H1 (cell line): Measurements from ENCODE around the gene CHCHD6. TPM values are rescaled to one million over a fixed set of nuclear protein-coding genes. Genes with fewer than 3 reads are reported as not detected.

Experiments
- CTCF ChIA-PET: fragments of 300-600 bp; sonication (Branson Sonifier 250); formaldehyde crosslinking; loops from one replicate; lab custom pipeline; 2021; ENCODE audit not compliant: partially characterized antibody; lab: Charles Lee
- POLR2A ChIA-PET: fragments of 300-600 bp; sonication (Branson Sonifier 250); formaldehyde crosslinking; loops from one replicate; lab custom pipeline; 2021; ENCODE audit warnings: inconsistent platforms; ENCODE audit not compliant: partially characterized antibody; lab: Charles Lee
- DNase-seq, 2 experiments: peaks; one replicate each; pipeline versions ENCODE4 v3.0.0 to v3.0.0-alpha.2; 2010 to 2022; ENCODE audit warnings: low spot score in 2 of 2, low read depth in 1 of 2, mixed read lengths in 1 of 2
- FAIRE-seq: peaks from 2 replicates; lab custom pipeline; 2011; peaks lifted over from hg19 to GRCh38; lab: Jason Lieb, UNC
- H2AFZ ChIP-seq: 2 replicates; pipeline ENCODE4 v1.8.1; 2012; ENCODE audit warnings: low read length, inconsistent platforms
- H2AK5ac ChIP-seq: 2 replicates; pipeline ENCODE4 v1.6.1; 2013; ENCODE audit warnings: low read depth, low read length
- H2BK120ac ChIP-seq: replicated peaks from 2 replicates; pipeline ENCODE3; 2013; ENCODE audit warnings: low read depth, low read length, inconsistent platforms
- H2BK12ac ChIP-seq: 2 replicates; pipeline ENCODE4 v1.6.1; 2013; ENCODE audit warnings: low read depth, low read length
- H2BK15ac ChIP-seq: 2 replicates; pipeline ENCODE4 v1.6.1; 2013; ENCODE audit warnings: low read length
- H2BK20ac ChIP-seq: 2 replicates; pipeline ENCODE4 v1.6.1; 2013; ENCODE audit warnings: low read length
- H2BK5ac ChIP-seq: 2 replicates; pipeline ENCODE4 v1.6.1; 2013; ENCODE audit warnings: low read depth, low read length
- H3K14ac ChIP-seq: 2 replicates; pipeline ENCODE4 v1.6.1; 2013; ENCODE audit warnings: inconsistent platforms; ENCODE audit not compliant: insufficient read length
- H3K18ac ChIP-seq: 2 replicates; pipeline ENCODE4 v1.6.1; 2013; ENCODE audit warnings: low read length; ENCODE audit errors: extremely low read depth
- H3K23ac ChIP-seq: 2 replicates; pipeline ENCODE4 v1.6.1; 2013; ENCODE audit warnings: inconsistent platforms; ENCODE audit not compliant: insufficient read length
- H3K23me2 ChIP-seq: 2 replicates; pipeline ENCODE4 v1.6.1; 2013; ENCODE audit warnings: low read depth, low read length
- H3K27ac ChIP-seq: 2 replicates; pipeline ENCODE4 v1.6.1; 2011; ENCODE audit warnings: low read depth, low read length, inconsistent platforms
- H3K27me3 ChIP-seq, 4 experiments: replicated peaks in 1 of 4; 1 replicate in 1 of 4; 2 replicates in 3 of 4; pipeline versions ENCODE4 v1.6.1 to v1.8.1; 2011 to 2013; ENCODE audit warnings: low read length in 3 of 4, mild to moderate bottlenecking in 3 of 4, inconsistent platforms in 2 of 4, mixed read lengths in 2 of 4, moderate library complexity in 1 of 4; ENCODE audit not compliant: control insufficient read depth in 3 of 4, insufficient read depth in 3 of 4; ENCODE audit errors: extremely low read depth in 1 of 4
- H3K36me3 ChIP-seq, 4 experiments: 2 replicates each; pipeline versions ENCODE4 v1.6.1 to v1.8.1; 2011 to 2013; ENCODE audit warnings: mild to moderate bottlenecking in 4 of 4, low read length in 3 of 4, moderate library complexity in 2 of 4, control low read depth in 1 of 4, inconsistent platforms in 1 of 4; ENCODE audit not compliant: insufficient read depth in 4 of 4, control insufficient read depth in 2 of 4
- H3K4ac ChIP-seq: replicated peaks from 2 replicates; pipeline ENCODE3; 2013; ENCODE audit warnings: low read length, low read depth, mixed read lengths, inconsistent platforms; ENCODE audit not compliant: insufficient read length
- H3K4me1 ChIP-seq, 4 experiments: replicated peaks in 1 of 4; 1 replicate in 1 of 4; 2 replicates in 3 of 4; pipeline versions ENCODE4 v1.6.1 to v1.8.1; 2011 to 2013; ENCODE audit warnings: low read length in 3 of 4, inconsistent platforms in 2 of 4, mixed read lengths in 1 of 4; ENCODE audit not compliant: insufficient read depth in 4 of 4, control insufficient read depth in 3 of 4
- H3K4me2 ChIP-seq, 2 experiments: 2 replicates each; pipeline versions ENCODE4 v1.6.1 to v1.8.1; 2011 to 2013; ENCODE audit warnings: low read depth in 2 of 2, low read length in 2 of 2, control low read depth in 1 of 2, inconsistent platforms in 1 of 2, mild to moderate bottlenecking in 1 of 2; ENCODE audit not compliant: insufficient read depth in 1 of 2
- H3K4me3 ChIP-seq, 4 experiments: fragments of 200-600, 300-600 bp in 1 of 4; sonication (generic), shearing (Covaris generic), sonication (Bioruptor Twin) in 1 of 4; 2 replicates each; pipeline versions ENCODE4 v1.5.1 to v1.8.1; 2011 to 2016; ENCODE audit warnings: low read length in 4 of 4, low read depth in 3 of 4, control low read depth in 2 of 4, inconsistent platforms in 2 of 4, mild to moderate bottlenecking in 2 of 4, mixed read lengths in 1 of 4, moderate library complexity in 1 of 4; ENCODE audit not compliant: insufficient read depth in 2 of 4; ENCODE audit errors: extremely low read depth in 1 of 4
- H3K56ac ChIP-seq: replicated peaks from 2 replicates; pipeline ENCODE3; 2013; ENCODE audit warnings: low read depth, mild to moderate bottlenecking, mixed read lengths, low read length, inconsistent platforms; ENCODE audit not compliant: insufficient read length
- H3K79me1 ChIP-seq: 2 replicates; pipeline ENCODE4 v1.6.1; 2013; ENCODE audit warnings: low read depth, low read length, control low read depth
- H3K79me2 ChIP-seq, 2 experiments: 2 replicates each; pipeline versions ENCODE4 v1.6.1 to v1.8.1; 2012 to 2013; ENCODE audit warnings: low read length in 2 of 2, mild to moderate bottlenecking in 2 of 2, inconsistent platforms in 1 of 2; ENCODE audit not compliant: insufficient read depth in 2 of 2, control insufficient read depth in 1 of 2
- H3K9ac ChIP-seq, 4 experiments: replicated peaks in 1 of 4; 1 replicate in 1 of 4; 2 replicates in 3 of 4; pipeline versions ENCODE4 v1.6.1 to v1.8.1; 2011 to 2013; ENCODE audit warnings: low read depth in 3 of 4, low read length in 3 of 4, control low read depth in 2 of 4, mild to moderate bottlenecking in 2 of 4, moderate library complexity in 2 of 4, inconsistent platforms in 1 of 4; ENCODE audit errors: extremely low read depth in 1 of 4
- H3K9me3 ChIP-seq, 2 experiments: 2 replicates each; pipeline versions ENCODE4 v1.6.1 to v1.8.1; 2012 to 2013; ENCODE audit warnings: mild to moderate bottlenecking in 2 of 2, moderate library complexity in 2 of 2, control low read depth in 1 of 2, inconsistent platforms in 1 of 2, low read depth in 1 of 2, low read length in 1 of 2, mixed read lengths in 1 of 2; ENCODE audit not compliant: insufficient read depth in 2 of 2
- H4K20me1 ChIP-seq, 2 experiments: replicated peaks in 1 of 2; 2 replicates each; pipeline versions ENCODE3 to v1.8.1; 2011 to 2013; ENCODE audit warnings: inconsistent platforms in 2 of 2, low read length in 2 of 2, mild to moderate bottlenecking in 1 of 2; ENCODE audit not compliant: insufficient read depth in 2 of 2, control insufficient read depth in 1 of 2
- H4K5ac ChIP-seq: 2 replicates; pipeline ENCODE4 v1.6.1; 2013; ENCODE audit warnings: low read length, low read depth, mixed read lengths, inconsistent platforms; ENCODE audit not compliant: insufficient read length
- H4K8ac ChIP-seq: 2 replicates; pipeline ENCODE4 v1.8.0; 2013; ENCODE audit warnings: mild to moderate bottlenecking, moderate library complexity, low read length, inconsistent platforms; ENCODE audit not compliant: insufficient read depth; ENCODE audit errors: extremely low read depth
- H4K91ac ChIP-seq: replicated peaks from 2 replicates; pipeline ENCODE3; 2013; ENCODE audit warnings: low read length, mixed read lengths, inconsistent platforms; ENCODE audit not compliant: insufficient read length
- ATF2 ChIP-seq: IDR thresholded peaks from 2 replicates; pipeline ENCODE4 v1.6.1; 2012; ENCODE audit warnings: low read length, inconsistent platforms
- CREB1 ChIP-seq: IDR thresholded peaks from 2 replicates; pipeline ENCODE4 v1.6.1; 2012; ENCODE audit warnings: inconsistent platforms
- CTCF ChIP-seq, 3 experiments: IDR thresholded peaks; 1 replicate in 2 of 3; 2 replicates in 1 of 3; pipeline versions ENCODE4 v1.5.1 to v1.6.1; 2011; ENCODE audit warnings: low read length in 3 of 3, mild to moderate bottlenecking in 3 of 3, inconsistent platforms in 2 of 3, low read depth in 1 of 3, moderate library complexity in 1 of 3; ENCODE audit not compliant: insufficient read depth in 1 of 3; ENCODE audit errors: control extremely low read depth in 1 of 3
- EP300 ChIP-seq, 2 experiments: IDR thresholded peaks; 1 replicate in 1 of 2; 2 replicates in 1 of 2; pipeline ENCODE4 v1.6.1; 2011 to 2012; ENCODE audit warnings: low read depth in 2 of 2, low read length in 2 of 2, mild to moderate bottlenecking in 2 of 2, borderline replicate concordance in 1 of 2, inconsistent platforms in 1 of 2, moderate library complexity in 1 of 2
- GABPA ChIP-seq: IDR thresholded peaks from 2 replicates; pipeline ENCODE4 v1.6.1; 2011; ENCODE audit warnings: mild to moderate bottlenecking, low read length, moderate library complexity, borderline replicate concordance; ENCODE audit not compliant: insufficient read depth
- RXRA ChIP-seq: IDR thresholded peaks from 2 replicates; pipeline ENCODE4 v1.6.1; 2011; ENCODE audit warnings: low read depth, mild to moderate bottlenecking, low read length, moderate library complexity; ENCODE audit not compliant: insufficient read depth
- TAF1 ChIP-seq: IDR thresholded peaks from 2 replicates; pipeline ENCODE4 v1.6.1; 2011; ENCODE audit warnings: mild to moderate bottlenecking, low read depth, low read length
- TBP ChIP-seq: IDR thresholded peaks from 2 replicates; pipeline ENCODE4 v1.6.1; 2011; ENCODE audit warnings: low read depth, low read length, improper control_type of control experiment
- WGBS, 2 experiments: shearing (Covaris generic) in 1 of 2; methylation state at CpG; one replicate each; pipeline versions ENCODE4 v1.1.6 to v1.1.7; 2013 to 2015; ENCODE audit warnings: low lambda C conversion rate in 2 of 2, mixed read lengths in 2 of 2, inconsistent platforms in 1 of 2, low coverage in 1 of 2, missing lambda C conversion rate in 1 of 2; ENCODE audit not compliant: insufficient replicate concordance in 2 of 2, insufficient coverage in 1 of 2, insufficient read length in 1 of 2; ENCODE audit errors: extremely low coverage in 1 of 2, missing lambda C conversion rate in 1 of 2; 5-methylcytosine and 5-hydroxymethylcytosine counted together
- polyA plus RNA-seq, 7 experiments: library from polyadenylated mRNA; depleted of rRNA in 3 of 7; stranded (reverse) in 5 of 7; unstranded in 2 of 7; fragments of >200 nt in 5 of 7; fragments of 200-250 nt in 2 of 7; gene quantifications; 1 replicate in 5 of 7; 2 replicates in 1 of 7; 4 replicates in 1 of 7; pipeline versions ENCODE4 v1.2.1 to v1.2.3, GENCODE V29; 2011 to 2013; ENCODE audit warnings: missing spikeins in 2 of 7, mixed read lengths in 2 of 7
- total RNA-seq: library from RNA; stranded (reverse); fragmentation: NEBNext Ultra II Directional; extraction: Animal tissue kit (Norgen Biotek cat#: 25700); gene quantifications from 2 replicates; pipeline ENCODE4 v1.2.1, GENCODE V29; 2021
- TF ChIP-seq, protein P1 (sequence below): IDR thresholded peaks from 2 replicates; pipeline ENCODE4 v1.6.1; 2011; ENCODE audit warnings: low read depth, mild to moderate bottlenecking, low read length; ENCODE audit not compliant: insufficient read depth

CHCHD6 gene
- total and polyA plus RNA-seq, 2 of the 8 experiments (the other 6 are each of a cell fraction or from before 2014, with no cell fraction given), result 32.4 to 37.6 TPM

DNA sequence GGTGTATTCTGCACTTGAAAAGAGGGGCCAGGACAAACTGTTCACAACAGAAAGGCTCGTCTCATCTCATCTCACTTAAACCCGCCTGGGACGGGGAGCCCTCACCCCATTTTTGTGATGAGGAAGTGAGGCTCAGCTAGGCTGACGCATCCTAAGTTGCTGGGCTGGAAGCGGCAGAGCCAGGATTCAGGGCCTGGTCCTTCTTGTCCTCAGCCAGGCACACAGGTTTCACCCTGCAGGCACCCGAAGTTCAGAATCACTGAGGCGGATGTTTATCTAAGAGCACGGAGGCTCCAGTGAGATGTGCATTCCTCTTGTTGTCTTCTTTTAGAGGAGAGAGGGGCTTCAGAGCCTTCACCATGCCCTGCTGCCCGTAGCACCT lies 227.8 kb downstream of the CHCHD6 start:
- no peak overlapping the region for H2BK5ac ChIP-seq
- peaks cover 4% of the 10 kb centered on the region; the same call in 1 of the 2 replicates for H3K79me1 ChIP-seq
- no peak overlapping the region for H4K5ac ChIP-seq
- no peak overlapping the region for H3K4ac ChIP-seq
- DNase-seq (no peak), FAIRE-seq (no peak)
- H3K4me1 ChIP-seq, result no peaks in the 10 kb centered on the region; a peak in 1 of 7 replicates
- H2BK15ac ChIP-seq, result no peak overlapping the region
- H4K91ac ChIP-seq, result no peak overlapping the region
- no peaks in the 10 kb centered on the region for H3K27me3 ChIP-seq
- H2BK12ac ChIP-seq, result no peak overlapping the region
- no peaks in the 10 kb centered on the region for H3K79me2 ChIP-seq
- no peak overlapping the region for H3K9ac ChIP-seq
- no peak overlapping the region for H4K8ac ChIP-seq
- ChIA-PET CTCF (no interaction called here), POLR2A (no interaction called here)
- H3K23ac ChIP-seq, result no peak overlapping the region
- H3K36me3 ChIP-seq, result no peaks in the 10 kb centered on the region
- no peaks in the 10 kb centered on the region for H3K23me2 ChIP-seq
- 89% methylated on average over 9 of the region's 9 CpGs; no CpG with 5 or more reads in 1 of the 2 experiments for WGBS, 2 experiments
- no peaks in the 10 kb centered on the region for H3K9me3 ChIP-seq
- no peak overlapping the region for H2BK120ac ChIP-seq
- H3K27ac ChIP-seq, result no peak overlapping the region
- H3K56ac ChIP-seq, result no peak overlapping the region
- H2AFZ ChIP-seq, result no peak overlapping the region
- no peak overlapping the region for H2AK5ac ChIP-seq
- no peak overlapping the region for H3K4me3 ChIP-seq
- no peak overlapping the region for H3K14ac ChIP-seq
- no peak overlapping the region for H2BK20ac ChIP-seq
- H3K4me2 ChIP-seq, result no peak overlapping the region
- no peak overlapping the region for H3K18ac ChIP-seq
- no peaks in the 10 kb centered on the region for H4K20me1 ChIP-seq
- TF ChIP-seq TBP, result no peak
- no peak for TF ChIP-seq RXRA
- no peak for TF ChIP-seq CREB1
- TF ChIP-seq GABPA, result no peak
- no peak for TF ChIP-seq CTCF (IDR thresholded peaks at IDR 0.05; ENCODE audit: control extremely low read depth in 1 of 3, insufficient read depth in 1 of 3, low read depth in 1 of 3, low read length in 3 of 3)
- TF ChIP-seq EP300 (IDR thresholded peaks at IDR 0.05; ENCODE audit: borderline replicate concordance in 1 of 2, low read depth in 2 of 2, low read length in 2 of 2), result no peak
- TF ChIP-seq ATF2, result no peak
- TF ChIP-seq, protein P1, sequence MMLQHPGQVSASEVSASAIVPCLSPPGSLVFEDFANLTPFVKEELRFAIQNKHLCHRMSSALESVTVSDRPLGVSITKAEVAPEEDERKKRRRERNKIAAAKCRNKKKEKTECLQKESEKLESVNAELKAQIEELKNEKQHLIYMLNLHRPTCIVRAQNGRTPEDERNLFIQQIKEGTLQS, result no peak
- TF ChIP-seq TAF1, result no peak
